RWPE2 (cell line): ENCODE data around the gene CCNE1.

Experiments used
- ATAC-seq: fragments of 200-7000 bp; cut with Tn5 transposase; 3 replicates; pipeline ENCODE4 v1.9.1; 2021; ENCODE audit warnings: low read depth
- DNase-seq: peaks from one replicate; pipeline ENCODE4 v3.0.0-alpha.2; 2020; ENCODE audit warnings: low spot score
- H3K27ac ChIP-seq: fragments of 450-650 bp; 2 replicates; pipeline ENCODE4 v1.5.1; 2017; ENCODE audit warnings: mild to moderate bottlenecking; ENCODE audit not compliant: poor library complexity, severe bottlenecking
- H3K27me3 ChIP-seq: fragments of 250-450 bp; sonication (Bioruptor Pico); 2 replicates; pipeline ENCODE4 v1.5.1; 2021; ENCODE audit warnings: mild to moderate bottlenecking, moderate library complexity; ENCODE audit not compliant: insufficient read depth, poor library complexity, severe bottlenecking
- H3K36me3 ChIP-seq: fragments of 250-450 bp; sonication (Bioruptor Pico); 2 replicates; pipeline ENCODE4 v1.5.1; 2020; ENCODE audit warnings: low read depth, mild to moderate bottlenecking, moderate library complexity
- H3K4me1 ChIP-seq: fragments of 250-450 bp; sonication (Bioruptor Pico); 2 replicates; pipeline ENCODE4 v1.5.1; 2021; ENCODE audit warnings: mild to moderate bottlenecking, moderate library complexity; ENCODE audit not compliant: insufficient read depth, poor library complexity, severe bottlenecking
- H3K4me3 ChIP-seq: fragments of 250-450 bp; sonication (Bioruptor Pico); 2 replicates; pipeline ENCODE4 v1.5.1; 2021; ENCODE audit warnings: mild to moderate bottlenecking, moderate library complexity; ENCODE audit not compliant: severe bottlenecking
- H3K9me3 ChIP-seq: fragments of 250-450 bp; sonication (Bioruptor Pico); 2 replicates; pipeline ENCODE4 v1.5.1; 2021; ENCODE audit warnings: mild to moderate bottlenecking, moderate library complexity; ENCODE audit not compliant: severe bottlenecking
- TF ChIP-seq, protein P1 (sequence below): fragments of 450-650 bp; IDR thresholded peaks from one replicate; pipeline ENCODE4 v1.5.1; 2017; ENCODE audit warnings: mild to moderate bottlenecking, moderate library complexity; ENCODE audit not compliant: poor library complexity, severe bottlenecking

Gene CCNE1

GRCh38 chr19:29809795-29810503, 1.8 kb upstream of the CCNE1 start:
- Histone ChIP-seq H3K27me3 (no peaks in the 10 kb centered on the region), H3K27ac (peak overlapping the region; percentile 49), H3K9me3 (no peaks in the 10 kb centered on the region), H3K36me3 (no peaks in the 10 kb centered on the region; the same call in 1 of the 2 replicates), H3K4me1 (no peaks in the 10 kb centered on the region), H3K4me3 (no peak overlapping the region)
- ATAC-seq (no peak), DNase-seq (no peak)
- TF ChIP-seq, protein P1, sequence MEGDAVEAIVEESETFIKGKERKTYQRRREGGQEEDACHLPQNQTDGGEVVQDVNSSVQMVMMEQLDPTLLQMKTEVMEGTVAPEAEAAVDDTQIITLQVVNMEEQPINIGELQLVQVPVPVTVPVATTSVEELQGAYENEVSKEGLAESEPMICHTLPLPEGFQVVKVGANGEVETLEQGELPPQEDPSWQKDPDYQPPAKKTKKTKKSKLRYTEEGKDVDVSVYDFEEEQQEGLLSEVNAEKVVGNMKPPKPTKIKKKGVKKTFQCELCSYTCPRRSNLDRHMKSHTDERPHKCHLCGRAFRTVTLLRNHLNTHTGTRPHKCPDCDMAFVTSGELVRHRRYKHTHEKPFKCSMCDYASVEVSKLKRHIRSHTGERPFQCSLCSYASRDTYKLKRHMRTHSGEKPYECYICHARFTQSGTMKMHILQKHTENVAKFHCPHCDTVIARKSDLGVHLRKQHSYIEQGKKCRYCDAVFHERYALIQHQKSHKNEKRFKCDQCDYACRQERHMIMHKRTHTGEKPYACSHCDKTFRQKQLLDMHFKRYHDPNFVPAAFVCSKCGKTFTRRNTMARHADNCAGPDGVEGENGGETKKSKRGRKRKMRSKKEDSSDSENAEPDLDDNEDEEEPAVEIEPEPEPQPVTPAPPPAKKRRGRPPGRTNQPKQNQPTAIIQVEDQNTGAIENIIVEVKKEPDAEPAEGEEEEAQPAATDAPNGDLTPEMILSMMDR, result no peak

GRCh38 chr19:29810504-29810871, 1.3 kb upstream of the CCNE1 start:
- TF ChIP-seq, protein P1, result no peak
- Histone ChIP-seq H3K27ac (peak overlapping the region; percentile 49), H3K36me3 (no peaks in the 10 kb centered on the region; the same call in 1 of the 2 replicates)

GRCh38 chr19:29812080-29812880, 489 bp downstream of the CCNE1 start:
- Histone ChIP-seq H3K9me3 (no peaks in the 10 kb centered on the region), H3K27me3 (no peaks in the 10 kb centered on the region), H3K4me1 (no peaks in the 10 kb centered on the region), H3K27ac (no peak overlapping the region), H3K36me3 (peaks cover 2% of the 10 kb centered on the region), H3K4me3 (peak overlapping the region; percentile 98)
- TF ChIP-seq, protein P1, result no peak
- ATAC-seq (no peak), DNase-seq (no peak)

More at GRCh38 chr19:29810504-29810871, 1.3 kb upstream of the CCNE1 start:
- Histone ChIP-seq H3K27me3 (no peaks in the 10 kb centered on the region), H3K9me3 (no peaks in the 10 kb centered on the region), H3K4me1 (no peaks in the 10 kb centered on the region), H3K4me3 (no peak overlapping the region)
- ATAC-seq, result peak; percentile 74
- DNase-seq, result no peak

- H3K36me3 ChIP-seq, result peaks cover 6% of the 10 kb centered on the region
- TF ChIP-seq, protein P1, result no peak
- ATAC-seq, result no peak
- no peak for DNase-seq
- H3K27ac ChIP-seq, result no peak overlapping the region
- no peaks in the 10 kb centered on the region for H3K27me3 ChIP-seq
- no peaks in the 10 kb centered on the region for H3K9me3 ChIP-seq
- no peaks in the 10 kb centered on the region for H3K4me1 ChIP-seq
- H3K4me3 ChIP-seq, result peak overlapping the region; percentile 98
These were observed 1.1 kb downstream of the CCNE1 start for GRCh38 chr19:29812881-29813275.
